NCI-H146 (cell line): ENCODE data around the gene HS2ST1.

ENCODE experiments used
- DNase-seq: peaks from one replicate; lab custom pipeline; 2025; lab: John Stamatoyannopoulos, UW

The HS2ST1 gene

GRCh38 chr1:87072411-87072810 lies 158.0 kb downstream of the HS2ST1 start:
- no peak for DNase-seq

- DNase-seq = no peak
Observed at GRCh38 chr1:87072904-87073303, 158.5 kb downstream of the HS2ST1 start.

- DNase-seq = no peak
Observed at GRCh38 chr1:87074001-87074795, 159.8 kb downstream of the HS2ST1 start.

GRCh38 chr1:87077959-87078639 lies 163.7 kb downstream of the HS2ST1 start:
- DNase-seq = no peak

GRCh38 chr1:87084244-87084836 lies 169.9 kb downstream of the HS2ST1 start:
- DNase-seq = peak; percentile 31

- no peak for DNase-seq
Observed at GRCh38 chr1:87086120-87086519, 171.7 kb downstream of the HS2ST1 start.

GRCh38 chr1:87089070-87089736 lies 174.8 kb downstream of the HS2ST1 start:
- no peak for DNase-seq

GRCh38 chr1:87089823-87090222 lies 175.4 kb downstream of the HS2ST1 start:
- no peak for DNase-seq

- no peak for DNase-seq
Observed at GRCh38 chr1:87091425-87091824, 177.0 kb downstream of the HS2ST1 start.

- no peak for DNase-seq
Observed at GRCh38 chr1:87092846-87093245, 178.4 kb downstream of the HS2ST1 start.

GRCh38 chr1:87093286-87093685 lies 178.9 kb downstream of the HS2ST1 start:
- DNase-seq = no peak

GRCh38 chr1:87094238-87094637 lies 179.8 kb downstream of the HS2ST1 start:
- DNase-seq = no peak

GRCh38 chr1:87100271-87100670 lies 185.8 kb downstream of the HS2ST1 start:
- DNase-seq = no peak

GRCh38 chr1:87103074-87103473 lies 188.6 kb downstream of the HS2ST1 start:
- no peak for DNase-seq

- DNase-seq = no peak
Observed at GRCh38 chr1:87104140-87104539, 189.7 kb downstream of the HS2ST1 start.

GRCh38 chr1:87104945-87105344 lies 190.5 kb downstream of the HS2ST1 start:
- DNase-seq = no peak

- DNase-seq = no peak
Observed at GRCh38 chr1:87106144-87106543, 191.7 kb downstream of the HS2ST1 start.

- DNase-seq = no peak
Observed at GRCh38 chr1:87106867-87107266, 192.4 kb downstream of the HS2ST1 start.

- DNase-seq = no peak
Observed at GRCh38 chr1:87108228-87108627, 193.8 kb downstream of the HS2ST1 start.

GRCh38 chr1:87108814-87109411 lies 194.5 kb downstream of the HS2ST1 start:
- no peak for DNase-seq

GRCh38 chr1:87111659-87112371 lies 197.4 kb downstream of the HS2ST1 start:
- DNase-seq = no peak

GRCh38 chr1:87113313-87113712 lies 198.9 kb downstream of the HS2ST1 start:
- no peak for DNase-seq
